ENCODE results near the gene PTK7. TPM values are rescaled to one million over a fixed set of nuclear protein-coding genes. Genes with fewer than 3 reads are reported as not detected.
"Not testable (repeated sequence)": the region's sequence is repeated elsewhere in the genome, so short reads cannot be mapped to it uniquely, and the experiment has no call there.

PTK7 gene
- total RNA-seq, 2 experiments from 2014 or later: 0.33 to 0.85 TPM

GRCh38 chr6:43096451-43097097, 20.5 kb downstream of the PTK7 start:
- no peaks in the 10 kb centered on the region for H3K27me3 Mint-ChIP-seq
- no peaks in the 10 kb centered on the region for H3K36me3 Mint-ChIP-seq
- no peaks in the 10 kb centered on the region for H3K9me3 Mint-ChIP-seq (ENCODE audit: low read depth)
- no peak for ATAC-seq
- no peak overlapping the region for H3K4me3 Mint-ChIP-seq
- no peak overlapping the region for H3K27ac Mint-ChIP-seq
- H3K4me1 Mint-ChIP-seq: peaks cover 16% of the 10 kb centered on the region
- no peak for DNase-seq
- CTCF ChIA-PET: interaction anchor here (2.0 kb wide), 1 partner anchor 47 kb away, joined by 10 read pairs; no protein-coding TSS in a partner anchor

- no peak overlapping the region for H3K27ac Mint-ChIP-seq
- CTCF ChIA-PET: interaction anchor here (2.0 kb wide), 1 partner anchor 47 kb away, joined by 10 read pairs; no protein-coding TSS in a partner anchor
- ATAC-seq (no peak), DNase-seq (no peak)
- H3K4me1 Mint-ChIP-seq: peaks cover 16% of the 10 kb centered on the region
- H3K27me3 Mint-ChIP-seq: no peaks in the 10 kb centered on the region
- H3K4me3 Mint-ChIP-seq: no peak overlapping the region
- no peaks in the 10 kb centered on the region for H3K36me3 Mint-ChIP-seq
- H3K9me3 Mint-ChIP-seq (ENCODE audit: low read depth): no peaks in the 10 kb centered on the region
Observed at GRCh38 chr6:43097098-43097489, 21.0 kb downstream of the PTK7 start.

- H3K4me1 Mint-ChIP-seq: peaks cover 14% of the 10 kb centered on the region
- no peak for ATAC-seq
- H3K4me3 Mint-ChIP-seq: no peak overlapping the region
- no peaks in the 10 kb centered on the region for H3K36me3 Mint-ChIP-seq
- H3K9me3 Mint-ChIP-seq (ENCODE audit: low read depth): no peaks in the 10 kb centered on the region
- H3K27ac Mint-ChIP-seq: no peak overlapping the region
- CTCF ChIA-PET: interaction anchor here (2.0 kb wide), 1 partner anchor 46 kb away, joined by 10 read pairs; no protein-coding TSS in a partner anchor
- H3K27me3 Mint-ChIP-seq: no peaks in the 10 kb centered on the region
- no peak for DNase-seq
Observed at GRCh38 chr6:43097502-43097901, 21.4 kb downstream of the PTK7 start.

- Mint-ChIP-seq H3K4me1 (no peaks in the 10 kb centered on the region), H3K9me3 (ENCODE audit: low read depth) (no peaks in the 10 kb centered on the region), H3K4me3 (no peak overlapping the region), H3K27ac (no peak overlapping the region), H3K36me3 (no peaks in the 10 kb centered on the region), H3K27me3 (peaks cover 3% of the 10 kb centered on the region)
- DNase-seq (no peak), ATAC-seq (no peak)
- CTCF ChIA-PET: no interaction called here
Observed at GRCh38 chr6:43101497-43101896, 25.4 kb downstream of the PTK7 start.

GRCh38 chr6:43103253-43103876, 27.3 kb downstream of the PTK7 start:
- peaks cover 3% of the 10 kb centered on the region for H3K27me3 Mint-ChIP-seq
- DNase-seq (no peak), ATAC-seq (no peak)
- no peaks in the 10 kb centered on the region for H3K9me3 Mint-ChIP-seq (ENCODE audit: low read depth)
- H3K4me3 Mint-ChIP-seq: no peak overlapping the region
- CTCF ChIA-PET: no interaction called here
- no peaks in the 10 kb centered on the region for H3K4me1 Mint-ChIP-seq
- no peaks in the 10 kb centered on the region for H3K36me3 Mint-ChIP-seq
- H3K27ac Mint-ChIP-seq: no peak overlapping the region

GRCh38 chr6:43105538-43106222, 29.6 kb downstream of the PTK7 start:
- no peak for ATAC-seq
- CTCF ChIA-PET: interaction anchor here (0.9 kb wide), 1 partner anchor 38 kb away, joined by 3 read pairs; no protein-coding TSS in a partner anchor
- no peak overlapping the region for H3K27ac Mint-ChIP-seq

GRCh38 chr6:43107344-43108062, 31.4 kb downstream of the PTK7 start:
- ATAC-seq: no peak
- DNase-seq: no peak

More at GRCh38 chr6:43105538-43106222, 29.6 kb downstream of the PTK7 start:
- Mint-ChIP-seq H3K27me3 (peaks cover 3% of the 10 kb centered on the region), H3K36me3 (no peaks in the 10 kb centered on the region), H3K9me3 (ENCODE audit: low read depth) (no peaks in the 10 kb centered on the region), H3K4me3 (no peak overlapping the region), H3K4me1 (no peaks in the 10 kb centered on the region)
- no peak for DNase-seq

GRCh38 chr6:43113431-43114260, 37.5 kb downstream of the PTK7 start:
- H3K36me3 Mint-ChIP-seq: no peaks in the 10 kb centered on the region
- H3K4me3 Mint-ChIP-seq: no peak overlapping the region
- CTCF ChIA-PET: interaction anchor here (1.1 kb wide), 1 partner anchor 30 kb away, joined by 6 read pairs; no protein-coding TSS in a partner anchor
- no peak overlapping the region for H3K27ac Mint-ChIP-seq
- H3K9me3 Mint-ChIP-seq (ENCODE audit: low read depth): no peaks in the 10 kb centered on the region
- DNase-seq: no peak
- ATAC-seq: no peak
- no peaks in the 10 kb centered on the region for H3K27me3 Mint-ChIP-seq
- H3K4me1 Mint-ChIP-seq: no peaks in the 10 kb centered on the region

More at GRCh38 chr6:43107344-43108062, 31.4 kb downstream of the PTK7 start:
- Mint-ChIP-seq H3K4me3 (no peak overlapping the region), H3K4me1 (no peaks in the 10 kb centered on the region), H3K27me3 (peaks cover 3% of the 10 kb centered on the region), H3K36me3 (no peaks in the 10 kb centered on the region), H3K27ac (no peak overlapping the region), H3K9me3 (ENCODE audit: low read depth) (no peaks in the 10 kb centered on the region)
- CTCF ChIA-PET: no interaction called here

GRCh38 chr6:43115365-43115764, 39.3 kb downstream of the PTK7 start:
- Mint-ChIP-seq H3K4me3 (no peak overlapping the region), H3K9me3 (ENCODE audit: low read depth) (no peaks in the 10 kb centered on the region), H3K27ac (no peak overlapping the region), H3K4me1 (no peaks in the 10 kb centered on the region), H3K27me3 (peaks cover 7% of the 10 kb centered on the region), H3K36me3 (no peaks in the 10 kb centered on the region)
- DNase-seq (no peak), ATAC-seq (no peak)
- CTCF ChIA-PET: no interaction called here

GRCh38 chr6:43117466-43117865, 41.4 kb downstream of the PTK7 start:
- H3K36me3 Mint-ChIP-seq; H3K4me1 Mint-ChIP-seq; H3K9me3 Mint-ChIP-seq (ENCODE audit: low read depth); DNase-seq; H3K27me3 Mint-ChIP-seq; ATAC-seq; CTCF ChIA-PET; H3K4me3 Mint-ChIP-seq; H3K27ac Mint-ChIP-seq: not testable (repeated sequence)

- Mint-ChIP-seq H3K9me3 (ENCODE audit: low read depth) (no peaks in the 10 kb centered on the region), H3K27ac (no peak overlapping the region), H3K36me3 (no peaks in the 10 kb centered on the region), H3K27me3 (peaks cover 7% of the 10 kb centered on the region), H3K4me1 (no peaks in the 10 kb centered on the region), H3K4me3 (no peak overlapping the region)
- DNase-seq (no peak), ATAC-seq (no peak)
- CTCF ChIA-PET: no interaction called here
Observed at GRCh38 chr6:43119482-43119881, 43.4 kb downstream of the PTK7 start.

- H3K36me3 Mint-ChIP-seq: no peaks in the 10 kb centered on the region
- peaks cover 7% of the 10 kb centered on the region for H3K27me3 Mint-ChIP-seq
- H3K4me1 Mint-ChIP-seq: no peaks in the 10 kb centered on the region
- no peak for ATAC-seq
- H3K27ac Mint-ChIP-seq: no peak overlapping the region
- CTCF ChIA-PET: no interaction called here
- DNase-seq: no peak
- H3K4me3 Mint-ChIP-seq: no peak overlapping the region
- no peaks in the 10 kb centered on the region for H3K9me3 Mint-ChIP-seq (ENCODE audit: low read depth)
Observed at GRCh38 chr6:43120101-43120763, 44.1 kb downstream of the PTK7 start.
